Neural cell (in vitro differentiated cells): ENCODE results near the gene RFX2. TPM values are rescaled to one million over a fixed set of nuclear protein-coding genes. Genes with fewer than 3 reads are reported as not detected.
"Not testable (repeated sequence)": the region's sequence is repeated elsewhere in the genome, so short reads cannot be mapped to it uniquely, and the experiment has no call there.

Experiments
- H2AFZ ChIP-seq: fragments of 200-600, 300-800 bp; sonication (generic), shearing (Covaris generic); 2 replicates; pipeline ENCODE4 v1.6.0; 2014; ENCODE audit warnings: low read depth, mild to moderate bottlenecking, antibody characterized with exemption, low read length, moderate library complexity
- H3F3A ChIP-seq: fragments of 200-600 bp; shearing (Covaris generic); 2 replicates; pipeline ENCODE4 v1.6.1; 2016; ENCODE audit warnings: mild to moderate bottlenecking, moderate library complexity, mixed read lengths, antibody characterized with exemption, low read length; ENCODE audit not compliant: insufficient read depth, poor library complexity, severe bottlenecking
- H3K27ac ChIP-seq: fragments of 200-600, 300-800 bp; sonication (generic), shearing (Covaris generic); 2 replicates; pipeline ENCODE4 v1.5.1; 2014; ENCODE audit warnings: mild to moderate bottlenecking, low read length, moderate library complexity
- H3K27me3 ChIP-seq: fragments of 300-800, 200-600 bp; sonication (generic), shearing (Covaris generic); 2 replicates; pipeline ENCODE4 v1.6.0; 2014; ENCODE audit warnings: mild to moderate bottlenecking, low read depth, low read length, moderate library complexity; ENCODE audit not compliant: insufficient read depth
- H3K36me3 ChIP-seq: fragments of 300-800, 200-600 bp; sonication (generic), shearing (Covaris generic); 2 replicates; pipeline ENCODE4 v1.5.1; 2014; ENCODE audit warnings: mild to moderate bottlenecking, antibody characterized with exemption, low read length, moderate library complexity; ENCODE audit not compliant: insufficient read depth
- H3K4me2 ChIP-seq: fragments of 300-800, 200-600 bp; sonication (generic), shearing (Covaris generic); 2 replicates; pipeline ENCODE4 v1.6.0; 2014; ENCODE audit warnings: mild to moderate bottlenecking, low read length
- H3K4me3 ChIP-seq: fragments of 300-800, 200-600 bp; sonication (generic), shearing (Covaris generic); 2 replicates; pipeline ENCODE4 v1.5.1; 2014; ENCODE audit warnings: mild to moderate bottlenecking, low read length, moderate library complexity
- H3K79me2 ChIP-seq: fragments of 200-600 bp; shearing (Covaris generic); replicated peaks from 2 replicates; pipeline ENCODE4 v1.6.0; 2014; ENCODE audit warnings: mild to moderate bottlenecking, low read length, moderate library complexity; ENCODE audit not compliant: insufficient read depth
- H3K9ac ChIP-seq: fragments of 300-800, 200-600 bp; sonication (generic), shearing (Covaris generic); 2 replicates; pipeline ENCODE4 v1.6.1; 2016; ENCODE audit warnings: mild to moderate bottlenecking, low read length, mixed read lengths
- H3K9me2 ChIP-seq: fragments of 200-600 bp; shearing (Covaris generic); 2 replicates; pipeline ENCODE4 v1.6.1; 2016; ENCODE audit warnings: mild to moderate bottlenecking, low read length, mixed read lengths; ENCODE audit not compliant: insufficient read depth
- H3K9me3 ChIP-seq: fragments of 200-600, 300-800 bp; sonication (generic), shearing (Covaris generic); 2 replicates; pipeline ENCODE4 v1.6.1; 2016; ENCODE audit warnings: mild to moderate bottlenecking, mixed run types, low read length, moderate library complexity, mixed read lengths
- H4K20me1 ChIP-seq: fragments of 200-600 bp; shearing (Covaris generic); 2 replicates; pipeline ENCODE4 v1.6.1; 2016; ENCODE audit warnings: mild to moderate bottlenecking, mixed run types; ENCODE audit not compliant: insufficient read depth
- EP300 ChIP-seq: fragments of 450-650 bp; conservative IDR thresholded peaks from 2 replicates; pipeline ENCODE4 v1.6.1; 2014; ENCODE audit warnings: antibody characterized with exemption, mild to moderate bottlenecking, moderate library complexity; ENCODE audit not compliant: poor library complexity, severe bottlenecking
- EZH2 ChIP-seq: fragments of 200-600, 300-800 bp; shearing (Covaris generic), sonication (generic); IDR thresholded peaks from 2 replicates; pipeline ENCODE4 v1.6.1; 2014; ENCODE audit warnings: antibody characterized with exemption, low read length, borderline replicate concordance, mild to moderate bottlenecking; ENCODE audit not compliant: insufficient read depth, poor library complexity, severe bottlenecking
- MXI1 ChIP-seq: fragments of 450-650 bp; conservative IDR thresholded peaks from 2 replicates; pipeline ENCODE4 v1.6.1; 2014; ENCODE audit warnings: antibody characterized with exemption, mild to moderate bottlenecking; ENCODE audit not compliant: poor library complexity, severe bottlenecking
- POLR2AphosphoS5 ChIP-seq: IDR thresholded peaks from 2 replicates; pipeline ENCODE4 v1.6.1; 2012
- RAD21 ChIP-seq: fragments of 450-650 bp; conservative IDR thresholded peaks from 2 replicates; pipeline ENCODE4 v1.6.1; 2014; ENCODE audit warnings: antibody characterized with exemption, mild to moderate bottlenecking, moderate library complexity
- SMC3 ChIP-seq: fragments of 450-650 bp; conservative IDR thresholded peaks from 2 replicates; pipeline ENCODE4 v1.6.1; 2014; ENCODE audit warnings: antibody characterized with exemption, mild to moderate bottlenecking, moderate library complexity; ENCODE audit not compliant: poor library complexity
- TAF1 ChIP-seq: IDR thresholded peaks from 2 replicates; pipeline ENCODE4 v1.6.1; 2012; ENCODE audit warnings: low read depth
- polyA plus RNA-seq: library from polyadenylated mRNA; depleted of rRNA; stranded (reverse); fragments of >200 nt; gene quantifications from 2 replicates; pipeline ENCODE4 v1.2.3, GENCODE V29; 2014
- TF ChIP-seq, protein P1 (sequence below): fragments of 450-650 bp; IDR thresholded peaks from 2 replicates; pipeline ENCODE4 v1.5.1; 2014; ENCODE audit warnings: antibody characterized with exemption, mild to moderate bottlenecking, moderate library complexity; ENCODE audit not compliant: poor library complexity, severe bottlenecking
- TF ChIP-seq, protein P2 (sequence below): IDR thresholded peaks from 2 replicates; pipeline ENCODE4 v1.6.1; 2012; ENCODE audit warnings: borderline replicate concordance

The RFX2 gene
- polyA plus RNA-seq, 1 donor from 2014 or later, result 0.69 TPM

DNA sequence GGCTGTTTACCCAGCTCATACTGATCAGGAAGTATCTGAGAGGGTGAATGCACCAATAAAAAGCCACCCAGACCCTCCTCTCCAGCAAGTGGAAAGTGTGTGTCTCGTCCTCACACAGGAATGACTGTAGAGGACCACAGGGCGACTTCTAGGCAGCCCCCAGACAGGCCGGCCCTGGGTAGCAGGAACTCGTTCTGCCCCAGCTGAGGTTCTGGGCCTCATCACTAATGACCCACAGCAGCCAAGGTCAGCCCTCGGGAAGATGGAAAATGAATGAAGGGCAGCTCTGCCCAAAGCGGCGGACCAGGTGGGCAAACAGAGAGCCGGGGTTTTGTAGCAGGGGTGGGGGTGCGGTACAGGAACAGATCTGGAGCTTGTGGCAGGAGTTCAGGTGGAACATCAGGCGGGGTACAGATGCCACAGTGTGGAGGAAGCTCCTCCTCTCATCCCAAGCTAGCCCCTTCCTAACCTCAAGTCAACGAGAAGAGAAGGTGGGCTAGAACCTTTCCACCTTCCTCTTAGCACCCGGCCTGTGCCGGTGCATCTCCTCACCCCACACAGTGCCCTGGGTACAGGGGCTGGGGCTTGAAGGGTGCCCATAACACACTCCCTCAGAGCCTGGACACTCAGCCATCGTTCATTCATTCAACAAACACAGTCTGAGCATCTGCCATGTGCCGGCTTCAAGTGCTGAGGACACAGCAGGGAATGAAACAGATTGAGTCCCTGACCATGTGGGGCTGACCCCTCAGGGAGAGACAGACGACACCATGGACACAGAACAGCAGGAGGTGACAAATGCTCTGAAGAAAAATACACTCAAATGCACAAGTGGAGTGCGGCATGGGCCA lies 36.2 kb downstream of the RFX2 start:
- Histone ChIP-seq H3F3A (no peaks in the 10 kb centered on the region), H3K9ac (no peak overlapping the region), H3K27ac (no peak overlapping the region), H2AFZ (no peak overlapping the region), H3K79me2 (no peaks in the 10 kb centered on the region), H3K9me2 (no peaks in the 10 kb centered on the region), H4K20me1 (no peaks in the 10 kb centered on the region), H3K4me2 (no peak overlapping the region), H3K4me3 (no peak overlapping the region), H3K9me3 (no peaks in the 10 kb centered on the region), H3K36me3 (no peaks in the 10 kb centered on the region), H3K27me3 (no peaks in the 10 kb centered on the region)
- TF ChIP-seq EZH2 (no peak), RAD21 (no peak), EP300 (no peak), SMC3 (no peak), TAF1 (no peak), POLR2AphosphoS5 (no peak), MXI1 (no peak)
- TF ChIP-seq, protein P1, sequence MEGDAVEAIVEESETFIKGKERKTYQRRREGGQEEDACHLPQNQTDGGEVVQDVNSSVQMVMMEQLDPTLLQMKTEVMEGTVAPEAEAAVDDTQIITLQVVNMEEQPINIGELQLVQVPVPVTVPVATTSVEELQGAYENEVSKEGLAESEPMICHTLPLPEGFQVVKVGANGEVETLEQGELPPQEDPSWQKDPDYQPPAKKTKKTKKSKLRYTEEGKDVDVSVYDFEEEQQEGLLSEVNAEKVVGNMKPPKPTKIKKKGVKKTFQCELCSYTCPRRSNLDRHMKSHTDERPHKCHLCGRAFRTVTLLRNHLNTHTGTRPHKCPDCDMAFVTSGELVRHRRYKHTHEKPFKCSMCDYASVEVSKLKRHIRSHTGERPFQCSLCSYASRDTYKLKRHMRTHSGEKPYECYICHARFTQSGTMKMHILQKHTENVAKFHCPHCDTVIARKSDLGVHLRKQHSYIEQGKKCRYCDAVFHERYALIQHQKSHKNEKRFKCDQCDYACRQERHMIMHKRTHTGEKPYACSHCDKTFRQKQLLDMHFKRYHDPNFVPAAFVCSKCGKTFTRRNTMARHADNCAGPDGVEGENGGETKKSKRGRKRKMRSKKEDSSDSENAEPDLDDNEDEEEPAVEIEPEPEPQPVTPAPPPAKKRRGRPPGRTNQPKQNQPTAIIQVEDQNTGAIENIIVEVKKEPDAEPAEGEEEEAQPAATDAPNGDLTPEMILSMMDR, result no peak
- TF ChIP-seq, protein P2, sequence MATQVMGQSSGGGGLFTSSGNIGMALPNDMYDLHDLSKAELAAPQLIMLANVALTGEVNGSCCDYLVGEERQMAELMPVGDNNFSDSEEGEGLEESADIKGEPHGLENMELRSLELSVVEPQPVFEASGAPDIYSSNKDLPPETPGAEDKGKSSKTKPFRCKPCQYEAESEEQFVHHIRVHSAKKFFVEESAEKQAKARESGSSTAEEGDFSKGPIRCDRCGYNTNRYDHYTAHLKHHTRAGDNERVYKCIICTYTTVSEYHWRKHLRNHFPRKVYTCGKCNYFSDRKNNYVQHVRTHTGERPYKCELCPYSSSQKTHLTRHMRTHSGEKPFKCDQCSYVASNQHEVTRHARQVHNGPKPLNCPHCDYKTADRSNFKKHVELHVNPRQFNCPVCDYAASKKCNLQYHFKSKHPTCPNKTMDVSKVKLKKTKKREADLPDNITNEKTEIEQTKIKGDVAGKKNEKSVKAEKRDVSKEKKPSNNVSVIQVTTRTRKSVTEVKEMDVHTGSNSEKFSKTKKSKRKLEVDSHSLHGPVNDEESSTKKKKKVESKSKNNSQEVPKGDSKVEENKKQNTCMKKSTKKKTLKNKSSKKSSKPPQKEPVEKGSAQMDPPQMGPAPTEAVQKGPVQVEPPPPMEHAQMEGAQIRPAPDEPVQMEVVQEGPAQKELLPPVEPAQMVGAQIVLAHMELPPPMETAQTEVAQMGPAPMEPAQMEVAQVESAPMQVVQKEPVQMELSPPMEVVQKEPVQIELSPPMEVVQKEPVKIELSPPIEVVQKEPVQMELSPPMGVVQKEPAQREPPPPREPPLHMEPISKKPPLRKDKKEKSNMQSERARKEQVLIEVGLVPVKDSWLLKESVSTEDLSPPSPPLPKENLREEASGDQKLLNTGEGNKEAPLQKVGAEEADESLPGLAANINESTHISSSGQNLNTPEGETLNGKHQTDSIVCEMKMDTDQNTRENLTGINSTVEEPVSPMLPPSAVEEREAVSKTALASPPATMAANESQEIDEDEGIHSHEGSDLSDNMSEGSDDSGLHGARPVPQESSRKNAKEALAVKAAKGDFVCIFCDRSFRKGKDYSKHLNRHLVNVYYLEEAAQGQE, result no peak

DNA sequence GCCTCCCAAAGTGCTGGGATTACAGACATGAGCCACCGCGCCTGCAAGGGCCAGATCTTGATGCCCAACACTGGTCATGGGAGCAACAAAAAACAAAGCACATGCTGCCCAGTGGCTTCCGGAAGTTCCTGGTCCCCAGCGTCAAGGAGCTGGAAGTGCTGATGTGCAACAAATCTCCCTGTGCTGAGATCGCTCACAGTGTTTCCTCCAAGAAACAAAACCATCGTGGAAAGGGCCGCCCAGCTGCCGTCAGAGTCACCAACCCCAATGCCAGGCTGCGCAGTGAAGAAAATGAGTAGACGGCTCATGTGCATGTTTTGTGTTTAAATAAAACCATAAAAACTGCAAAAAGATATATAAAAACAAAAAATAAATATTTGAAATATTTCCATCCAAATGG lies 37.1 kb downstream of the RFX2 start:
- H3K27me3 ChIP-seq, H3K9me2 ChIP-seq, H3K9me3 ChIP-seq, H3K4me2 ChIP-seq, H3F3A ChIP-seq, H3K36me3 ChIP-seq, H3K4me3 ChIP-seq, H3K79me2 ChIP-seq, H3K9ac ChIP-seq, H3K27ac ChIP-seq, H2AFZ ChIP-seq, H4K20me1 ChIP-seq: not testable (repeated sequence)

DNA sequence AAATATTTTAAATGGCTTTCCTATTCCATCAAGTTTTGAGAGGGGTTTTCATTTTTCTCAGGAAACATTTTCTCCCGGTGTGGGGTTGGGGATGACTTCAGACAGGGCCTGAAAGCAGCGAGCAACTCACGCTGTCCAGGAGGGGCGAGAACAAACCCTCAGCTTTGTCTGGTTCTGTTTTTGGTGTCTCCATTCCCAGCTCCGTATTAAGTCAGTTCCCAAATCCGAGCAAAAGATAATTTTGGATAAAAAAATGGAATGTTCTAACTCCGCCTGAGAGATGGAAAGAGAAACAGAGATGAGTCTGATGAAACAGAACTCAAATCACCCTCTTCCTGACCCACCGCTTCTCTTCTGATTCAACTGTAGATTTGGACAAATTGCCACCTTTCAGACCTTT lies 38.4 kb downstream of the RFX2 start:
- H2AFZ ChIP-seq, result no peak overlapping the region
- no peak overlapping the region for H3K9ac ChIP-seq
- H3K36me3 ChIP-seq, result no peaks in the 10 kb centered on the region
- H3K79me2 ChIP-seq, result no peaks in the 10 kb centered on the region
- no peak overlapping the region for H3K4me3 ChIP-seq
- H4K20me1 ChIP-seq, result no peaks in the 10 kb centered on the region
- no peaks in the 10 kb centered on the region for H3K9me3 ChIP-seq
- no peaks in the 10 kb centered on the region for H3K27me3 ChIP-seq
- H3F3A ChIP-seq, result peaks cover 6% of the 10 kb centered on the region
- TF ChIP-seq SMC3 (no peak), TAF1 (no peak), RAD21 (no peak), POLR2AphosphoS5 (no peak), MXI1 (no peak), EZH2 (no peak), EP300 (no peak)
- TF ChIP-seq, protein P2, result no peak
- TF ChIP-seq, protein P1, result no peak
- H3K4me2 ChIP-seq, result no peak overlapping the region
- no peaks in the 10 kb centered on the region for H3K9me2 ChIP-seq
- no peak overlapping the region for H3K27ac ChIP-seq
